ENCODE data around the gene ENOX1. TPM values are rescaled to one million over a fixed set of nuclear protein-coding genes. Genes with fewer than 3 reads are reported as not detected.

The ENOX1 gene
- total RNA-seq, 1 donor from 2014 or later, result 2.0 TPM

DNA sequence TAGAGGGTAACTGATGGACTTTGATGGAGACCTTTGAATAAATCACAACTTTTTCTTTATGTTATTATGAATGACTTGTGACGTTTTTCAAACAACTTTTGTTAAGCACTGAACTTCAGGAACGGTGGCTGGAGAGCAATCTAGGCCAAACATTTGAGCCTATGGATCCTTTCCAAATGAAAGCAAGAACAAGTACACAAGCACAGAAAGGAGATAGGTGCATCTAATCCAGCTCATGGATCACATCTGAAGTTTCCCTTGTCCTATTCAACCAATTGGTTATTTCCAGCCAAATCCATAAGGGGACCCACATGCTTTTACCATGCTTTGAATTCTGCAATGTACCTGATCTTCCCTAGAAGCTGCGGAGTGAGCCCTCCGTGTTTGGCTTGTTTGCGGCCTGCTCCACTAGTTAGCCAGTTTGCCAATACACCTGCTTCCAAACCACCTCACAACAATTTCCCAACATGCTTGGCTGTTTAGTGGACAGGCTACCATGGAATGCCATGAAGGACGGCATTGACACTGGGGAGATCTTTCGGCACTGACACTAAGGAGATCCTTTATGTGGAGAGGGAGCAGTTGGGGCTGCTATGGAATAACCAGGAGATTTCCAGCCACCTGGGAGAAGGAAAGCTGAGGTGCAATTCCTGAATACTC is 447.5 kb downstream of the ENOX1 start:
- Mint-ChIP-seq H3K4me1 (ENCODE audit: low read depth) (peaks cover 15% of the 10 kb centered on the region), H3K9me3 (ENCODE audit: low read depth) (no peaks in the 10 kb centered on the region), H3K27me3 (ENCODE audit: low read depth) (no peaks in the 10 kb centered on the region), H3K4me3 (ENCODE audit: unreplicated experiment) (no peak overlapping the region), H3K27ac (ENCODE audit: unreplicated experiment) (no peak overlapping the region), H3K36me3 (ENCODE audit: low read depth) (peaks cover 2% of the 10 kb centered on the region)
- DNase-seq (ENCODE audit: low spot score), result no peak
- TF ChIP-seq, protein P1, sequence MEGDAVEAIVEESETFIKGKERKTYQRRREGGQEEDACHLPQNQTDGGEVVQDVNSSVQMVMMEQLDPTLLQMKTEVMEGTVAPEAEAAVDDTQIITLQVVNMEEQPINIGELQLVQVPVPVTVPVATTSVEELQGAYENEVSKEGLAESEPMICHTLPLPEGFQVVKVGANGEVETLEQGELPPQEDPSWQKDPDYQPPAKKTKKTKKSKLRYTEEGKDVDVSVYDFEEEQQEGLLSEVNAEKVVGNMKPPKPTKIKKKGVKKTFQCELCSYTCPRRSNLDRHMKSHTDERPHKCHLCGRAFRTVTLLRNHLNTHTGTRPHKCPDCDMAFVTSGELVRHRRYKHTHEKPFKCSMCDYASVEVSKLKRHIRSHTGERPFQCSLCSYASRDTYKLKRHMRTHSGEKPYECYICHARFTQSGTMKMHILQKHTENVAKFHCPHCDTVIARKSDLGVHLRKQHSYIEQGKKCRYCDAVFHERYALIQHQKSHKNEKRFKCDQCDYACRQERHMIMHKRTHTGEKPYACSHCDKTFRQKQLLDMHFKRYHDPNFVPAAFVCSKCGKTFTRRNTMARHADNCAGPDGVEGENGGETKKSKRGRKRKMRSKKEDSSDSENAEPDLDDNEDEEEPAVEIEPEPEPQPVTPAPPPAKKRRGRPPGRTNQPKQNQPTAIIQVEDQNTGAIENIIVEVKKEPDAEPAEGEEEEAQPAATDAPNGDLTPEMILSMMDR (IDR thresholded peaks at IDR 0.05), result no peak

DNA sequence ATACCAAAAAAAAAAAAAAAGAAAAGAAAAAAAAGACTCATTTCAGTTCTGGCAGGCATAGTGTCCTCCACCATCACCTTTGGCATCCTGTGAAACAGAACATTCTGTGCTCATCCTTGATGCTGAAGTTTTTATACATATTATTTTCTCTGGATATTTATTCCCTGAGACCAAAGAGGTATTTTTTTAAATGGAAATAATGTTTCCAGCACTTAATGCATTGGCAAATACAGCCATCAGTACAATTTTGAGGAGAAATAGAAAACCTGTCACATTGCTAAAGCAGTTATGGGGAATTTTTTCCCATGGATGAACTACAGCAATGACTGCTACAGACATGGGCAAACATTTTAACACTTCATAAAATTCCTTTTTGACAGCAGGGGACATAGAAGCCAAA is 451.0 kb downstream of the ENOX1 start:
- no peak for DNase-seq (ENCODE audit: low spot score)
- Mint-ChIP-seq H3K9me3 (ENCODE audit: low read depth) (no peaks in the 10 kb centered on the region), H3K36me3 (ENCODE audit: low read depth) (peaks cover 2% of the 10 kb centered on the region), H3K4me3 (ENCODE audit: unreplicated experiment) (no peak overlapping the region), H3K27ac (ENCODE audit: unreplicated experiment) (no peak overlapping the region), H3K4me1 (ENCODE audit: low read depth) (peaks cover 26% of the 10 kb centered on the region), H3K27me3 (ENCODE audit: low read depth) (no peaks in the 10 kb centered on the region)
- TF ChIP-seq, protein P1 (IDR thresholded peaks at IDR 0.05), result no peak

DNA sequence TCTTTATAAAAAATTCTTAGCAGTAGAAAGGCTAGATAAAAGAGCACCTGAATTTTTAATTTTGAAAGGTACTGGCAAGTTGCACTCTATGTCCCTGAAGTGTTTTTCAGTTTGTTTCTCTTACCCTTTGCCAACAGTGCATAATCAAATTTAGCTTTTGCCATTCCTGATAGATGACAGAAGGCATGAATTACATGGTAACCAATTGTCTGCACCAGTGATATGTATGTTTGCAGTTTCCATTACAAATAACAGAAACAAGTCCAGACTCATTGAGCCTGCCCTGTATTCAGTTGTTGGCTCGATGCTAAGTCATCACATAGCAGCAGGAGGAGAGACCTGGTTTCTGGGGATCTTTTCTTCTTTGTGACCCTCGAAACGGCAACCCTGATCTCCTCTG is 453.6 kb downstream of the ENOX1 start:
- Mint-ChIP-seq H3K4me1 (ENCODE audit: low read depth) (peaks cover 28% of the 10 kb centered on the region), H3K4me3 (ENCODE audit: unreplicated experiment) (no peak overlapping the region), H3K27ac (ENCODE audit: unreplicated experiment) (no peak overlapping the region), H3K36me3 (ENCODE audit: low read depth) (no peaks in the 10 kb centered on the region), H3K27me3 (ENCODE audit: low read depth) (no peaks in the 10 kb centered on the region), H3K9me3 (ENCODE audit: low read depth) (no peaks in the 10 kb centered on the region)
- DNase-seq (ENCODE audit: low spot score), result no peak
- TF ChIP-seq, protein P1 (IDR thresholded peaks at IDR 0.05), result no peak

DNA sequence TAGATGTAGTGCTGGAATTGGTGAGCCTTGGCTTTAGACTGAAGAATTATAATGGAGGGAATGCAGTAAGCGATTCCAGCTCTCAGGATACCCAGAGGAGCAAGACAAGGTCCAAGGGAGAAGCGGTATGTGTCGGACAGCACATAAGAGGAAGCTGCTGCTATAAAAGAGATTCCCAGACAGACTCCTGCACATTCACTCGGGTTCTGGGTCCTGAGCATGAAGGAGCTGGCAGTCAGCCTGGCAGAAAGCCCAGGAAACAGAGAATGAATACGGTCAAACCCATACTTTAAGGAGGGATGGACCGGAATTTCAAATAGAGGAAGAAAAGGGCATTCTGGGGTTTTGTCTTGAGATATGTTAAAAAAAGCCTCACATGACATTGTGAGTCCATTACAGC is 455.1 kb downstream of the ENOX1 start:
- TF ChIP-seq, protein P1 (IDR thresholded peaks at IDR 0.05), result no peak
- DNase-seq (ENCODE audit: low spot score), result no peak
- no peaks in the 10 kb centered on the region for H3K27me3 Mint-ChIP-seq (ENCODE audit: low read depth)
- H3K27ac Mint-ChIP-seq (ENCODE audit: unreplicated experiment), result peak overlapping the region; percentile 36
- H3K4me3 Mint-ChIP-seq (ENCODE audit: unreplicated experiment), result no peak overlapping the region
- peaks cover 28% of the 10 kb centered on the region for H3K4me1 Mint-ChIP-seq (ENCODE audit: low read depth)
- no peaks in the 10 kb centered on the region for H3K9me3 Mint-ChIP-seq (ENCODE audit: low read depth)
- H3K36me3 Mint-ChIP-seq (ENCODE audit: low read depth), result no peaks in the 10 kb centered on the region

DNA sequence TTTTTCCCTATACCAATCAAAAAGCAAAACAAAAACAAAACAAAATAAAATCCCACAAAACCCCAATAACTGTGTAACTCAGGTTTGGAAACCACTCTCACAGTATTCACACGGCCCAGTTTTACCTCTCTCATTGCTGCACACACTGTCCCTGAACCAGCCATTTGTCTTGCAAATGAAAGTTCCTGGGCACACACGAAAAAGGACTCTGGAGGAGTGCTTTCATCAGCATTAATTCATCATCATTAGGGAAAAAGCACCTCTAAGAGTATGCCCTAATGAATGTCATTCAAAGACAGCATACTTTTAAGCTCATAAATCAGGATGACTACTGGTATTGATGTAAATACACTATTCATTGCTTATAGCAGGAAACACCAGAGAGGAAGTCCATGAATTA is 457.1 kb downstream of the ENOX1 start:
- H3K36me3 Mint-ChIP-seq (ENCODE audit: low read depth), result no peaks in the 10 kb centered on the region
- no peaks in the 10 kb centered on the region for H3K9me3 Mint-ChIP-seq (ENCODE audit: low read depth)
- no peak overlapping the region for H3K27ac Mint-ChIP-seq (ENCODE audit: unreplicated experiment)
- H3K4me1 Mint-ChIP-seq (ENCODE audit: low read depth), result peaks cover 18% of the 10 kb centered on the region
- TF ChIP-seq, protein P1 (IDR thresholded peaks at IDR 0.05), result no peak
- no peaks in the 10 kb centered on the region for H3K27me3 Mint-ChIP-seq (ENCODE audit: low read depth)
- no peak for DNase-seq (ENCODE audit: low spot score)
- H3K4me3 Mint-ChIP-seq (ENCODE audit: unreplicated experiment), result no peak overlapping the region
